Heart left ventricle (tissue), 16 donors: ENCODE results near the gene SLC6A4. TPM values are rescaled to one million over a fixed set of nuclear protein-coding genes. Genes with fewer than 3 reads are reported as not detected.

ENCODE experiments used
- ATAC-seq, 4 donors: fragments of 200-7000 bp; cut with Tn5 transposase; one replicate each; pipeline ENCODE4 v1.9.1; 2020 to 2022; ENCODE audit warnings: moderate library complexity in 4 of 4, mild to moderate bottlenecking in 3 of 4, moderate number of reproducible peaks in 1 of 4
- DNase-seq, 5 donors: peaks; one replicate each; pipeline ENCODE4 v3.0.0-alpha.2; 2020
- H3K27ac ChIP-seq, 12 donors: fragments of 200-600 bp; sonication (generic) in 4 of 12; one replicate each; pipeline versions ENCODE4 v1.5.0 to v1.8.0; 2016 to 2022; ENCODE audit warnings: mild to moderate bottlenecking in 2 of 12
- H3K27me3 ChIP-seq, 9 donors: fragments of 200-600 bp; sonication (generic) in 2 of 9; one replicate each; pipeline versions ENCODE4 v1.5.1 to v1.8.0; 2016 to 2022; ENCODE audit warnings: mild to moderate bottlenecking in 3 of 9
- H3K36me3 ChIP-seq, 9 donors: fragments of 200-600 bp; sonication (generic) in 2 of 9; one replicate each; pipeline versions ENCODE4 v1.5.0 to v1.8.0; 2018 to 2022; ENCODE audit warnings: mild to moderate bottlenecking in 2 of 9
- H3K4me1 ChIP-seq, 12 donors: fragments of 200-600 bp; sonication (generic) in 4 of 12; one replicate each; pipeline versions ENCODE4 v1.5.0 to v1.8.0; 2016 to 2022; ENCODE audit warnings: mild to moderate bottlenecking in 3 of 12
- H3K4me3 ChIP-seq, 12 donors: fragments of 200-600 bp; sonication (generic) in 4 of 12; one replicate each; pipeline versions ENCODE4 v1.5.0 to v1.8.0; 2017 to 2022; ENCODE audit warnings: mild to moderate bottlenecking in 9 of 12, moderate library complexity in 4 of 12
- H3K9me3 ChIP-seq, 12 donors: fragments of 200-600 bp; sonication (generic) in 4 of 12; one replicate each; pipeline versions ENCODE4 v1.5.0 to v1.8.0; 2016 to 2022; ENCODE audit warnings: mild to moderate bottlenecking in 1 of 12
- CTCF ChIP-seq, 12 donors: fragments of 200-600 bp; sonication (generic) in 4 of 12; IDR thresholded peaks; one replicate each; pipeline versions ENCODE4 v1.5.0 to v1.8.0; 2018 to 2022; ENCODE audit warnings: antibody characterized with exemption in 12 of 12, mild to moderate bottlenecking in 5 of 12
- POLR2A ChIP-seq, 2 donors: fragments of 450-650 bp; IDR thresholded peaks; one replicate each; pipeline ENCODE4 v1.6.1; 2017; ENCODE audit warnings: antibody characterized with exemption in 2 of 2, mild to moderate bottlenecking in 2 of 2, moderate library complexity in 2 of 2
- WGBS, 4 donors: extraction: QIAGEN DNeasy Blood & Tissue Kit in 2 of 4; methylation state at CpG; one replicate each; pipeline versions ENCODE4 v1.1.5 to v1.1.7; 2013 to 2018; 5-methylcytosine and 5-hydroxymethylcytosine counted together
- intact Hi-C, 10 donors: fragments of 100-400 bp; cut with DNase I; formaldehyde crosslinking; loops; one replicate each; pipeline versions ENCODE4 v1.11.1 to v1.14.2; 2022
- polyA plus RNA-seq, 2 donors: library from polyadenylated mRNA; stranded (reverse); fragments of 200-250 nt; gene quantifications; one replicate each; pipeline ENCODE4 v1.2.3, GENCODE V29; 2013
- total RNA-seq, 9 donors: library from RNA; depleted of rRNA in 2 of 9; stranded (reverse); fragments of >200 nt in 2 of 9; fragmentation: NEBNext Ultra II Directional in 3 of 9; extraction: Animal tissue kit (Norgen Biotek cat#: 25700) in 3 of 9; gene quantifications; one replicate each; pipeline versions ENCODE4 v1.1.0 to v1.2.4, GENCODE V29; 2016 to 2023
- donor health status: ischemic (EF 13 %, LVEDD 7.1; RV severe dilation, severe dysfunction).
- donor health status: healthy with polysubstance abuse.
- donor health status: DM: no; HTN: yes; CAD: no.
- donor health status: DM: no; HTN: no; CAD: no.
- donor health status: ischemic (EF 25% LVEDD 6.9; RV normal size, moderate dysfunction).
- donor health status: ischemic (EF 25% LVEDD 5.7; RV mildly dilated, moderate dysfunction).
- donor health status: healthy.
- donor health status: DM: yes; HTN: yes; CAD: no.
- donor health status: ischemic (EF 35%, LVEDD 5.7; RV mildly dilated, moderate dysfunction).
- donor health status: nonischemic (EF 11% LVEDD 7.7; RV severe dilation, severe dysfunction).
- donor health status: DM: yes; HTN: yes; CAD: no.
- donor health status: PGD.
- donor health status: ischemic (EF 29% LVEDD 5.4; RV normal size, mild dysfunction).
- donor health status: nonischemic (EF 23%, LVEDD 6.1; RV moderate dilation, normal function).

SLC6A4 gene
- total and polyA plus RNA-seq, 11 donors, result 0.04 to 1.8 (median 0.17) TPM; not detected in 4

GRCh38 chr17:30274887-30275286 lies 39.4 kb upstream of the SLC6A4 start:
- DNase-seq, result no peak
- no peak for ATAC-seq
- Histone ChIP-seq H3K27ac (no peak overlapping the region), H3K36me3 (peaks cover 0 to 94% (median 65%) of the 10 kb centered on the region in 9 donors), H3K27me3 (no peaks in the 10 kb centered on the region), H3K9me3 (no peaks in the 10 kb centered on the region), H3K4me1 (peaks cover 0 to 7% (median 0%) of the 10 kb centered on the region in 12 donors), H3K4me3 (no peak overlapping the region)
- 93 to 96% (median 95%) methylated on average over 3 of the region's 3 CpGs for WGBS, 4 donors
- TF ChIP-seq POLR2A (IDR thresholded peaks at IDR 0.05), result no peak
- no peak for TF ChIP-seq CTCF (IDR thresholded peaks at IDR 0.05)
- intact Hi-C loops, result loop anchor here in 9 of 10 donors (5.0 kb wide), 4 partner anchors 148 to 173 kb away; no protein-coding TSS in a partner anchor

DNA sequence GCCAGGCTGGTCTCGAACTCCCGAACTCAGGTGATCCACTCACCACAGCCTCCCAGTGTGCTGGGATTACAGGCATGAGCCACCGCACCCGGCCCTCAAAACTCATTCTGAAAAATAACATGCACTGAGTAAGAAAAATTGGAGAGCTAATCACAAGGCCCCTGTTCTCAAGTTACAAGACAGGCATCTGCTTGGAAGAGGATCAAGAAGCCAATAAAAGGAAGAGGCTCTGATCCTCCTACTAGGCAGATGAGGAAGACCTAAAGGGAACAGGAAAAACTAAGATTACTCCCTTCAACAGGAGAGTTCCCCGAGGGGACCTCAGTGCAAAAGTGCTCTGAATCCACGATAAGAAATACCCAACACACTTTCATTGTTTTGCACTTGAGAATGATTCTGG lies 37.9 kb upstream of the SLC6A4 start:
- Histone ChIP-seq H3K27ac (no peak overlapping the region), H3K9me3 (no peaks in the 10 kb centered on the region), H3K36me3 (peaks cover 0 to 93% (median 72%) of the 10 kb centered on the region in 9 donors), H3K27me3 (no peaks in the 10 kb centered on the region), H3K4me1 (peaks cover 0 to 7% (median 0%) of the 10 kb centered on the region in 12 donors), H3K4me3 (no peak overlapping the region)
- intact Hi-C loops, result no loop called here
- ATAC-seq (no peak), DNase-seq (no peak)
- WGBS, 4 donors, result 74 to 84% (median 79%) methylated on average over 6 of the region's 6 CpGs
- TF ChIP-seq CTCF (IDR thresholded peaks at IDR 0.05) (no peak), POLR2A (IDR thresholded peaks at IDR 0.05) (no peak)

DNA sequence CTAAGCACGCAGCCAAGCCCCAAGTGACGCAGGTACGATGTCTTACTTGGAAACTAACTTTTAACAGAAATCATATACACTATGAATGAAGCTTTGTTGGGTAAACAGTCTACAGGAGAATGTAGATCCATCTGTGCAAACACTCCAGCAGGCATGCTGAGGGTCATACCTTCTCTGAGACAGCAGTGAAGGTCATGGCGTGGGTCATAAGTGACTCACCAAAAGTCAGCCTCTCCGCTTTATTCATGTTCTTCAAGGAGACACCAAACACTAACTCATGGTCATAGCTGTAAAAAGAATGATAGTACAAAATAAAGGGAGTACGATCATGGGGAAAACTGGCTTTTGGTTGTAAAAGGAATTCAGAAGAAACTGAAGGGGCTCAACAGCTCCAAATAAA lies 35.6 kb upstream of the SLC6A4 start:
- intact Hi-C loops, result no loop called here
- Histone ChIP-seq H3K4me1 (no peaks in the 10 kb centered on the region), H3K27me3 (no peaks in the 10 kb centered on the region), H3K4me3 (no peak overlapping the region), H3K36me3 (peaks cover 0 to 99% (median 87%) of the 10 kb centered on the region in 9 donors), H3K9me3 (no peaks in the 10 kb centered on the region), H3K27ac (no peak overlapping the region)
- 94 to 97% (median 97%) methylated on average over 6 of the region's 6 CpGs for WGBS, 4 donors
- TF ChIP-seq CTCF (IDR thresholded peaks at IDR 0.05) (no peak), POLR2A (IDR thresholded peaks at IDR 0.05) (no peak)
- ATAC-seq (no peak), DNase-seq (no peak)

DNA sequence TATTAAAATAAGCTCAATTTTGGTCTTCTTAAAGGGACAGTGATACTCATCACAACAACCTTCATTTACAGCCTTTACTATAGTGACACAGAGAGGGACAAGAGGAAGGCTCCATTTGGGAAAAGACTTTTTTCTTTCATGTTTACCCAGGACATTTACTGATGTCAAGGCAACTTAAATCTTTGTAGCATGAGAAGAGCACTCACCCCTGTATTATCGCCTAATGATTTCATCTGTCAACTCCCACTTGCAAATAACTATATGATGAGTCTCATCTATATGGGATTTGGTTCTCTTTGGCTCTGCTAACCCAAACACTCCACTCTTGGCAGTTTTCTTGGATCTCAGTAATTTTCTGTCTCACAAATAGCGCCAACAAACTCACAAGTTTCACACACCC lies 32.1 kb upstream of the SLC6A4 start:
- Histone ChIP-seq H3K4me3 (no peak overlapping the region), H3K4me1 (peaks cover 3 to 30% (median 19%) of the 10 kb centered on the region in 12 donors), H3K27ac (no peak overlapping the region), H3K27me3 (no peaks in the 10 kb centered on the region), H3K9me3 (no peaks in the 10 kb centered on the region), H3K36me3 (peaks cover 0 to 94% (median 72%) of the 10 kb centered on the region in 9 donors)
- no peak for DNase-seq
- ATAC-seq, result no peak
- WGBS, 4 donors, result 95 to 99% (median 99%) methylated on average over 2 of the region's 2 CpGs
- intact Hi-C loops, result no loop called here
- TF ChIP-seq POLR2A (IDR thresholded peaks at IDR 0.05), result no peak
- TF ChIP-seq CTCF (IDR thresholded peaks at IDR 0.05), result no peak
